Osteoblast (primary cell): Measurements from ENCODE around the gene BRPF3. TPM values are rescaled to one million over a fixed set of nuclear protein-coding genes. Genes with fewer than 3 reads are reported as not detected.

ENCODE experiments used
- DNase-seq: peaks from one replicate; pipeline ENCODE4 v3.0.0; 2011; ENCODE audit warnings: low spot score, mixed read lengths; ENCODE audit not compliant: insufficient read length; ENCODE audit errors: missing footprints
- H2AFZ ChIP-seq: 2 replicates; pipeline ENCODE4 v1.6.0; 2011; ENCODE audit warnings: mild to moderate bottlenecking, low read length
- H3K27ac ChIP-seq: 2 replicates; pipeline ENCODE4 v1.5.1; 2011; ENCODE audit warnings: mild to moderate bottlenecking, low read depth, low read length, moderate library complexity
- H3K27me3 ChIP-seq: 2 replicates; pipeline ENCODE4 v1.6.0; 2012; ENCODE audit warnings: mild to moderate bottlenecking, control low read depth, inconsistent platforms, low read length, moderate library complexity; ENCODE audit not compliant: insufficient read depth
- H3K36me3 ChIP-seq: 2 replicates; pipeline ENCODE4 v1.5.1; 2011; ENCODE audit warnings: mild to moderate bottlenecking, low read length, control low read depth, moderate library complexity; ENCODE audit not compliant: insufficient read depth
- H3K4me1 ChIP-seq: 2 replicates; pipeline ENCODE4 v1.5.1; 2011; ENCODE audit warnings: mild to moderate bottlenecking, low read length, control low read depth, moderate library complexity; ENCODE audit not compliant: insufficient read depth
- H3K4me2 ChIP-seq: 2 replicates; pipeline ENCODE4 v1.6.0; 2011; ENCODE audit warnings: mild to moderate bottlenecking, low read length; ENCODE audit not compliant: insufficient read depth
- H3K4me3 ChIP-seq: fragments of 200-600 bp; sonication (generic); 3 replicates; pipeline ENCODE4 v1.5.1; 2012; ENCODE audit warnings: mild to moderate bottlenecking, low read length, inconsistent platforms; ENCODE audit not compliant: insufficient read depth
- H3K79me2 ChIP-seq: 2 replicates; pipeline ENCODE4 v1.6.0; 2012; ENCODE audit warnings: mild to moderate bottlenecking, low read length, control low read depth, inconsistent platforms; ENCODE audit not compliant: insufficient read depth
- H3K9me3 ChIP-seq: 2 replicates; pipeline ENCODE4 v1.5.1; 2011; ENCODE audit warnings: low read depth, low read length, control low read depth
- H4K20me1 ChIP-seq: 2 replicates; pipeline ENCODE4 v1.6.0; 2012; ENCODE audit warnings: mild to moderate bottlenecking, low read length, control low read depth; ENCODE audit not compliant: insufficient read depth
- total RNA-seq: library from RNA; depleted of rRNA; stranded (reverse); fragments of >200 nt; gene quantifications from 2 replicates; pipeline ENCODE4 v1.2.3, GENCODE V29; 2012
- TF ChIP-seq, protein P1 (sequence below): IDR thresholded peaks from 2 replicates; pipeline ENCODE4 v1.5.1; 2011; ENCODE audit warnings: mild to moderate bottlenecking, low read depth, low read length, moderate library complexity; ENCODE audit errors: extremely low read depth

BRPF3 gene
- total RNA-seq, 1 donor, result 18.8 TPM

DNA sequence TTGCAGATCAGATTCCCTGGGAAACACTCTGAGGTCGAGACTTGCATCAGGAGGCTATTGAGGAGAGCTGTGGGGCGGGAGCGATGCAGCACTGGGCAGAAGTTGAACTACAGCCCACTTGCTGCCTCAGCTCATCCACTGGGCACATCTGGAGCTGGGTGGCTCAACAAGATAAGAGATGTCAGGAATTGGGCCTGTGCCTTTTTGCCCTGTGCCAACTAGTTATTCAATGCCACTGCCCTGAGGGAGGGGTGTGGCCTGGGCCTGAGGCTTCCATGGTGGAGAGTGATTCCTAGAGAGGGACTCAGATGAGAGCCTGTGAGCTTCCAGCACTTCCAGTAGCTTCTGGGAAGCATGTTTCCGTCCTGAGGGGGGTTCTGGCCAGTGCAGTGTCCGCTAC is 32.7 kb downstream of the BRPF3 start:
- DNase-seq, result no peak
- H3K4me2 ChIP-seq, result no peak overlapping the region

DNA sequence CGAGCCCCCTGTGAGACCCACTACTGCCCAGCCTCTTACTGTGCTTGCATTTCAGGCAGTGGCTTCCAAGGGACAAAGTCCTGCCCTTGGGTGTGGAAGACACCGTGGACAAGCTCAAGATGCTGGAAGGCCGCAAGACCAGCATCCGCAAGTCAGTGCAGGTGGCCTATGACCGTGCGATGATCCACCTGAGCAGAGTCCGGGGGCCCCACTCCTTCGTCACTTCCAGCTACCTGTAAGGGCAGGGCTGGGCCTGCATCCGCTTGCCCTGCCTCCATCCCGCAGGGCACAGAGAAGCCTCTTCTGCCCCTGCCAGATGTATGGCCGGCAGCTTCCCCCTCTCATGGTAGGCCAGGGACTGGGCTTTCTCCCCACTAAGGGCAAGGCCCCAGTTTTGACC is 33.8 kb downstream of the BRPF3 start:
- H4K20me1 ChIP-seq, result no peaks in the 10 kb centered on the region
- no peak for DNase-seq
- H3K36me3 ChIP-seq, result peaks cover 62% of the 10 kb centered on the region
- H3K27me3 ChIP-seq, result no peaks in the 10 kb centered on the region
- H2AFZ ChIP-seq, result no peak overlapping the region
- H3K79me2 ChIP-seq, result no peaks in the 10 kb centered on the region
- no peak overlapping the region for H3K27ac ChIP-seq
- TF ChIP-seq, protein P1, sequence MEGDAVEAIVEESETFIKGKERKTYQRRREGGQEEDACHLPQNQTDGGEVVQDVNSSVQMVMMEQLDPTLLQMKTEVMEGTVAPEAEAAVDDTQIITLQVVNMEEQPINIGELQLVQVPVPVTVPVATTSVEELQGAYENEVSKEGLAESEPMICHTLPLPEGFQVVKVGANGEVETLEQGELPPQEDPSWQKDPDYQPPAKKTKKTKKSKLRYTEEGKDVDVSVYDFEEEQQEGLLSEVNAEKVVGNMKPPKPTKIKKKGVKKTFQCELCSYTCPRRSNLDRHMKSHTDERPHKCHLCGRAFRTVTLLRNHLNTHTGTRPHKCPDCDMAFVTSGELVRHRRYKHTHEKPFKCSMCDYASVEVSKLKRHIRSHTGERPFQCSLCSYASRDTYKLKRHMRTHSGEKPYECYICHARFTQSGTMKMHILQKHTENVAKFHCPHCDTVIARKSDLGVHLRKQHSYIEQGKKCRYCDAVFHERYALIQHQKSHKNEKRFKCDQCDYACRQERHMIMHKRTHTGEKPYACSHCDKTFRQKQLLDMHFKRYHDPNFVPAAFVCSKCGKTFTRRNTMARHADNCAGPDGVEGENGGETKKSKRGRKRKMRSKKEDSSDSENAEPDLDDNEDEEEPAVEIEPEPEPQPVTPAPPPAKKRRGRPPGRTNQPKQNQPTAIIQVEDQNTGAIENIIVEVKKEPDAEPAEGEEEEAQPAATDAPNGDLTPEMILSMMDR, result no peak
- H3K4me3 ChIP-seq, result no peak overlapping the region
- H3K4me2 ChIP-seq, result no peak overlapping the region
- H3K4me1 ChIP-seq, result no peaks in the 10 kb centered on the region
- H3K9me3 ChIP-seq, result no peaks in the 10 kb centered on the region

More for the DNA sequence above, 32.7 kb downstream of the BRPF3 start:
- Histone ChIP-seq H2AFZ (no peak overlapping the region), H3K27ac (no peak overlapping the region), H3K79me2 (no peaks in the 10 kb centered on the region), H3K4me3 (no peak overlapping the region), H3K27me3 (no peaks in the 10 kb centered on the region), H3K4me1 (peaks cover 3% of the 10 kb centered on the region), H3K36me3 (peaks cover 74% of the 10 kb centered on the region), H4K20me1 (peaks cover 9% of the 10 kb centered on the region), H3K9me3 (no peaks in the 10 kb centered on the region)
- TF ChIP-seq, protein P1, result no peak

DNA sequence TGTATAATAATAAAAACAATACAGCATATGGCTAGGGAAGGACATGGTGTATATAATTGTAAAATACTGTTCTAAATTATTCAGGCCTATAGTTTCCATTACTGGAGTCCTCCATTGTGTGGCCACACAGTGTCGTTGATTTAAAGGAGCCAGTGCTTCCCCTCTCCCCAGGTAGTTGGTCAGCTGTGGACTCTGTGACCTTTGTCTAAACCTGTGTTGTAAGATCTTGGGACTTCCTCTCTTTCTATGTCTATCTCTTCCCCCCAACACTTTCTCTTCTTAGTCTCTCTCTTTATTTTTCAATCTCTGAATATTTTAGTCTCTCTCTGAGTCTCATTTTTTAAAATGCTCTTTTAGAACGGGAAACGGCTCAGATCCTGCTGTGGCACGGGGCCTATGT is 35.6 kb downstream of the BRPF3 start:
- Histone ChIP-seq H2AFZ (no peak overlapping the region), H3K4me3 (no peak overlapping the region), H4K20me1 (no peaks in the 10 kb centered on the region), H3K4me2 (no peak overlapping the region), H3K27me3 (no peaks in the 10 kb centered on the region), H3K9me3 (no peaks in the 10 kb centered on the region), H3K36me3 (peaks cover 52% of the 10 kb centered on the region), H3K4me1 (no peaks in the 10 kb centered on the region), H3K79me2 (no peaks in the 10 kb centered on the region), H3K27ac (no peak overlapping the region)
- TF ChIP-seq, protein P1, result no peak
- no peak for DNase-seq

GRCh38 chr6:36235309-36235708 is 38.8 kb downstream of the BRPF3 start:
- Histone ChIP-seq H3K36me3 (peaks cover 28% of the 10 kb centered on the region), H3K27ac (no peak overlapping the region), H3K4me3 (no peak overlapping the region), H3K79me2 (no peaks in the 10 kb centered on the region), H4K20me1 (no peaks in the 10 kb centered on the region), H3K4me2 (no peak overlapping the region), H3K4me1 (no peaks in the 10 kb centered on the region), H2AFZ (no peak overlapping the region), H3K27me3 (no peaks in the 10 kb centered on the region), H3K9me3 (no peaks in the 10 kb centered on the region)
- DNase-seq, result no peak
- TF ChIP-seq, protein P1, result no peak
